ENCODE data around the gene DGKZ. TPM values are rescaled to one million over a fixed set of nuclear protein-coding genes. Genes with fewer than 3 reads are reported as not detected.
A peak's percentile ranks its signal among the peaks of the same experiment; 100 is the strongest.

Gene DGKZ
- total RNA-seq, 4 donors from 2014 or later: 13.5 to 55.3 (median 42.8) TPM

- TF ChIP-seq CTCF (IDR thresholded peaks at IDR 0.05) (no peak), POLR2A (IDR thresholded peaks at IDR 0.05) (no peak)
- DNase-seq: peak; percentile 68 to 86
- intact Hi-C loops (cut with DNase I; ENCODE audit: low total_unique reads): loop anchor here (5.0 kb wide), 1 partner anchor 155 kb away; no protein-coding TSS in a partner anchor
Observed at GRCh38 chr11:46392421-46393230, 45.4 kb downstream of the DGKZ start.

GRCh38 chr11:46393231-46393616, 46.0 kb downstream of the DGKZ start:
- Histone ChIP-seq H3K4me3 (no peak overlapping the region), H3K27ac (no peak overlapping the region)
- intact Hi-C loops (cut with DNase I; ENCODE audit: low total_unique reads): loop anchor here (5.0 kb wide), 1 partner anchor 154 kb away; no protein-coding TSS in a partner anchor

More at GRCh38 chr11:46392421-46393230, 45.4 kb downstream of the DGKZ start:
- peaks cover 19 to 22% of the 10 kb centered on the region in 2 donors for H3K27me3 ChIP-seq
- H3K27ac ChIP-seq: no peak overlapping the region
- H3K36me3 ChIP-seq: no peaks in the 10 kb centered on the region
- H3K4me1 ChIP-seq: peaks cover 0 to 33% of the 10 kb centered on the region in 2 donors
- H3K9me3 ChIP-seq: no peaks in the 10 kb centered on the region
- H3K4me3 ChIP-seq: no peak overlapping the region

GRCh38 chr11:46393759-46394158, 46.5 kb downstream of the DGKZ start:
- H3K4me3 ChIP-seq: no peak overlapping the region
- TF ChIP-seq CTCF (IDR thresholded peaks at IDR 0.05): no peak
- TF ChIP-seq POLR2A (IDR thresholded peaks at IDR 0.05): no peak
- H3K4me1 ChIP-seq: peaks cover 0 to 33% of the 10 kb centered on the region in 2 donors
- H3K27ac ChIP-seq: no peak overlapping the region
- H3K36me3 ChIP-seq: no peaks in the 10 kb centered on the region
- H3K27me3 ChIP-seq: peaks cover 19 to 22% of the 10 kb centered on the region in 2 donors
- no peak for DNase-seq
- no peaks in the 10 kb centered on the region for H3K9me3 ChIP-seq
- intact Hi-C loops (cut with DNase I; ENCODE audit: low total_unique reads): loop anchor here (5.0 kb wide), 1 partner anchor 154 kb away; no protein-coding TSS in a partner anchor

More at GRCh38 chr11:46393231-46393616, 46.0 kb downstream of the DGKZ start:
- TF ChIP-seq POLR2A (IDR thresholded peaks at IDR 0.05): no peak
- no peak for TF ChIP-seq CTCF (IDR thresholded peaks at IDR 0.05)
- no peak for DNase-seq
- Histone ChIP-seq H3K36me3 (no peaks in the 10 kb centered on the region), H3K27me3 (peaks cover 19 to 22% of the 10 kb centered on the region in 2 donors), H3K9me3 (no peaks in the 10 kb centered on the region), H3K4me1 (peaks cover 0 to 33% of the 10 kb centered on the region in 2 donors)

GRCh38 chr11:46397526-46397925, 50.3 kb downstream of the DGKZ start:
- no peak overlapping the region for H3K27ac ChIP-seq
- no peaks in the 10 kb centered on the region for H3K4me1 ChIP-seq
- no peak for TF ChIP-seq CTCF (IDR thresholded peaks at IDR 0.05)
- TF ChIP-seq POLR2A (IDR thresholded peaks at IDR 0.05): no peak
- H3K27me3 ChIP-seq: no peaks in the 10 kb centered on the region
- no peaks in the 10 kb centered on the region for H3K36me3 ChIP-seq
- intact Hi-C loops (cut with DNase I; ENCODE audit: low total_unique reads): no loop called here
- DNase-seq: no peak
- no peaks in the 10 kb centered on the region for H3K9me3 ChIP-seq
- no peak overlapping the region for H3K4me3 ChIP-seq
